WTC11 (cell line): ENCODE measurements around the gene RTKN. TPM values are rescaled to one million over a fixed set of nuclear protein-coding genes. Genes with fewer than 3 reads are reported as not detected.
A peak's percentile ranks its signal among the peaks of the same experiment; 100 is the strongest.

ENCODE experiments used
- ATAC-seq: fragments of 200-7000 bp; cut with Tn5 transposase; 2 replicates; pipeline ENCODE4 v1.10.0; 2021; ENCODE audit warnings: mild to moderate bottlenecking, moderate library complexity
- CTCF ChIA-PET: fragments of 300-600 bp; sonication (Branson Sonifier 250); formaldehyde crosslinking; loops from one replicate; lab custom pipeline; 2021; ENCODE audit warnings: antibody characterized with exemption; lab: Charles Lee
- POLR2A ChIA-PET: fragments of 350-600 bp; sonication (Branson Sonifier 250); formaldehyde crosslinking; loops from one replicate; lab custom pipeline; 2021; ENCODE audit warnings: antibody characterized with exemption; lab: Charles Lee
- DNase-seq: peaks from one replicate; pipeline ENCODE4 v3.0.0; 2021; ENCODE audit warnings: low spot score
- H3K27ac Mint-ChIP-seq: 2 replicates; pipeline ENCODE4 v1.8.0; 2021; ENCODE audit warnings: mixed read lengths
- H3K27me3 Mint-ChIP-seq: 2 replicates; pipeline ENCODE4 v1.8.0; 2021; ENCODE audit warnings: low read depth, mild to moderate bottlenecking, moderate library complexity, mixed read lengths
- H3K36me3 Mint-ChIP-seq: 2 replicates; pipeline ENCODE4 v1.8.0; 2021; ENCODE audit warnings: mixed read lengths
- H3K4me1 Mint-ChIP-seq: 2 replicates; pipeline ENCODE4 v1.8.0; 2022; ENCODE audit warnings: mixed read lengths
- H3K4me3 Mint-ChIP-seq: 2 replicates; pipeline ENCODE4 v1.8.0; 2021; ENCODE audit warnings: mild to moderate bottlenecking, moderate library complexity, mixed read lengths
- H3K9me3 Mint-ChIP-seq: 2 replicates; pipeline ENCODE4 v1.8.0; 2021; ENCODE audit warnings: mixed read lengths
- ATF1 ChIP-seq: sonication (generic); formaldehyde crosslinking; IDR thresholded peaks from 2 replicates; pipeline ENCODE4 v1.8.1; 2023; ENCODE audit warnings: mild to moderate bottlenecking, moderate library complexity, missing genetic modification reagents
- CREM ChIP-seq: sonication (generic); formaldehyde crosslinking; IDR thresholded peaks from 2 replicates; pipeline ENCODE4 v1.8.1; 2022; ENCODE audit warnings: mild to moderate bottlenecking, missing genetic modification reagents, moderate library complexity
- ELF4 ChIP-seq: sonication (generic); formaldehyde crosslinking; IDR thresholded peaks from 2 replicates; pipeline ENCODE4 v1.8.1; 2022; ENCODE audit warnings: low read depth, mild to moderate bottlenecking, moderate library complexity, missing genetic modification reagents
- EMX1 ChIP-seq: fragments of 250-450 bp; sonication (Bioruptor Pico); IDR thresholded peaks from 2 replicates; pipeline ENCODE4 v1.8.0; 2021; ENCODE audit warnings: mild to moderate bottlenecking
- ESRRA ChIP-seq: sonication (generic); formaldehyde crosslinking; IDR thresholded peaks from 2 replicates; pipeline ENCODE4 v1.8.1; 2022; ENCODE audit warnings: mild to moderate bottlenecking, missing genetic modification reagents, borderline replicate concordance
- GABPB1 ChIP-seq: sonication (generic); formaldehyde crosslinking; IDR thresholded peaks from 2 replicates; pipeline ENCODE4 v1.8.1; 2023; ENCODE audit warnings: mild to moderate bottlenecking, missing genetic modification reagents
- MYBL2 ChIP-seq: sonication (generic); formaldehyde crosslinking; IDR thresholded peaks from 2 replicates; pipeline ENCODE4 v1.8.1; 2023; ENCODE audit warnings: mild to moderate bottlenecking, moderate library complexity, missing genetic modification reagents
- NFATC4 ChIP-seq: fragments of 250-450 bp; sonication (Bioruptor Pico); IDR thresholded peaks from 2 replicates; pipeline ENCODE4 v1.9.0; 2021; ENCODE audit warnings: mild to moderate bottlenecking
- PRRX2 ChIP-seq: fragments of 250-450 bp; sonication (Bioruptor Pico); IDR thresholded peaks from 2 replicates; pipeline ENCODE4 v1.8.0; 2021; ENCODE audit warnings: mild to moderate bottlenecking
- RORB ChIP-seq: fragments of 250-450 bp; sonication (Bioruptor Pico); IDR thresholded peaks from 2 replicates; pipeline ENCODE4 v1.9.0; 2021; ENCODE audit warnings: mild to moderate bottlenecking
- SP1 ChIP-seq: sonication (generic); formaldehyde crosslinking; conservative IDR thresholded peaks from 2 replicates; pipeline ENCODE4 v1.8.1; 2022; ENCODE audit warnings: missing genetic modification reagents
- TCF7 ChIP-seq: sonication (generic); formaldehyde crosslinking; IDR thresholded peaks from 2 replicates; pipeline ENCODE4 v1.8.0; 2022; ENCODE audit warnings: mild to moderate bottlenecking, low read depth, missing genetic modification reagents, moderate library complexity
- ZNF138 ChIP-seq: sonication (generic); formaldehyde crosslinking; conservative IDR thresholded peaks from 2 replicates; pipeline ENCODE4 v1.8.1; 2022; ENCODE audit warnings: mild to moderate bottlenecking, moderate library complexity, missing genetic modification reagents
- ZNF219 ChIP-seq: sonication (generic); formaldehyde crosslinking; IDR thresholded peaks from 2 replicates; pipeline ENCODE4 v1.8.0; 2023; ENCODE audit warnings: missing genetic modification reagents, mild to moderate bottlenecking, borderline replicate concordance
- ZNF232 ChIP-seq: sonication (generic); formaldehyde crosslinking; IDR thresholded peaks from 2 replicates; pipeline ENCODE4 v1.8.0; 2022; ENCODE audit warnings: mild to moderate bottlenecking, missing genetic modification reagents
- ZNF423 ChIP-seq: fragments of 250-450 bp; sonication (Bioruptor Pico); IDR thresholded peaks from 2 replicates; pipeline ENCODE4 v2.1.2; 2022; ENCODE audit warnings: mild to moderate bottlenecking, moderate library complexity
- total RNA-seq: library from RNA; stranded (reverse); gene quantifications from 3 replicates; pipeline ENCODE4 v1.2.3, GENCODE V29; 2021
- TF ChIP-seq, protein P1 (sequence below): sonication (generic); formaldehyde crosslinking; IDR thresholded peaks from 2 replicates; pipeline ENCODE4 v1.8.1; 2023; ENCODE audit warnings: mild to moderate bottlenecking, missing genetic modification reagents, borderline replicate concordance
- TF ChIP-seq, protein P2 (sequence below): sonication (generic); formaldehyde crosslinking; IDR thresholded peaks from 2 replicates; pipeline ENCODE4 v1.8.0; 2022; ENCODE audit warnings: mild to moderate bottlenecking, missing genetic modification reagents
- TF ChIP-seq, protein P3 (sequence below): fragments of 250-450 bp; sonication (Bioruptor Pico); IDR thresholded peaks from 2 replicates; pipeline ENCODE4 v1.8.0; 2021; ENCODE audit warnings: mild to moderate bottlenecking

RTKN gene
- total RNA-seq, 1 experiment from 2014 or later, result 80.1 TPM

GRCh38 chr2:74474481-74474880, 32.7 kb upstream of the RTKN start:
- ChIA-PET POLR2A (no interaction called here), CTCF (interaction anchor here (0.7 to 2.6 kb wide), 7 partner anchors 8 to 158 kb away, joined by 3 to 23 read pairs (median 5); partner anchors contain the start of genes AUP1, CCDC142, HTRA2 and MOGS)
- no peak for ATAC-seq
- no peaks in the 10 kb centered on the region for H3K27me3 Mint-ChIP-seq
- no peak overlapping the region for H3K27ac Mint-ChIP-seq
- H3K9me3 Mint-ChIP-seq, result no peaks in the 10 kb centered on the region
- H3K4me1 Mint-ChIP-seq, result peaks cover 11% of the 10 kb centered on the region
- no peak overlapping the region for H3K4me3 Mint-ChIP-seq
- H3K36me3 Mint-ChIP-seq, result peaks cover 18% of the 10 kb centered on the region
- TF ChIP-seq TCF7, result no peak
- DNase-seq, result no peak

DNA sequence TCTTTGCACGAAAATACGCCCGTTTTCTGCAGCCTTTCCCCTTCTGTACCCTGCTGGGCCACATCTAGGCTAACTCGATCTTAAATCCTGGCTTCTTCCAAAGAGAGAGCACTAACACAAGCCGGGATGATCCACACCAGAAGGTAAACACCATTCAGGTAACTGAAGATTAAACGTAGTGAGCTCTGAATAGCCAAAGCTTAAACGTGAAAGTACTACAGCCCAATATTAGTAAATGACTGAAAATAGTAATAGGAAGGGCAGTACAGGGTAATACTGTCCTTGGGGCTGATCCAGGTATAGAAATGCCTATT, 31.2 kb upstream of the RTKN start:
- Mint-ChIP-seq H3K9me3 (no peaks in the 10 kb centered on the region), H3K27ac (peak overlapping the region; percentile 99), H3K4me1 (peaks cover 11% of the 10 kb centered on the region), H3K36me3 (peaks cover 14% of the 10 kb centered on the region), H3K4me3 (peak overlapping the region; percentile 96), H3K27me3 (no peaks in the 10 kb centered on the region)
- DNase-seq, result no peak
- ChIA-PET CTCF (interaction anchor here (0.7 to 2.7 kb wide), 7 partner anchors 10 to 138 kb away, joined by 3 to 23 read pairs (median 4); partner anchors contain the start of genes CCDC142, TTC31 and WBP1), POLR2A (interaction anchor here (0.9 to 1.5 kb wide), 6 partner anchors 9 to 223 kb away, joined by 3 to 9 read pairs (median 4); partner anchors contain the start of genes AUP1, CCDC142, HTRA2 and WBP1)
- TF ChIP-seq ELF4 (CRISPR knock-in tag), result no peak
- no peak for TF ChIP-seq MYBL2 (CRISPR knock-in tag)
- no peak for TF ChIP-seq SP1 (CRISPR knock-in tag)
- no peak for TF ChIP-seq ATF1 (CRISPR knock-in tag)
- TF ChIP-seq, protein P1, sequence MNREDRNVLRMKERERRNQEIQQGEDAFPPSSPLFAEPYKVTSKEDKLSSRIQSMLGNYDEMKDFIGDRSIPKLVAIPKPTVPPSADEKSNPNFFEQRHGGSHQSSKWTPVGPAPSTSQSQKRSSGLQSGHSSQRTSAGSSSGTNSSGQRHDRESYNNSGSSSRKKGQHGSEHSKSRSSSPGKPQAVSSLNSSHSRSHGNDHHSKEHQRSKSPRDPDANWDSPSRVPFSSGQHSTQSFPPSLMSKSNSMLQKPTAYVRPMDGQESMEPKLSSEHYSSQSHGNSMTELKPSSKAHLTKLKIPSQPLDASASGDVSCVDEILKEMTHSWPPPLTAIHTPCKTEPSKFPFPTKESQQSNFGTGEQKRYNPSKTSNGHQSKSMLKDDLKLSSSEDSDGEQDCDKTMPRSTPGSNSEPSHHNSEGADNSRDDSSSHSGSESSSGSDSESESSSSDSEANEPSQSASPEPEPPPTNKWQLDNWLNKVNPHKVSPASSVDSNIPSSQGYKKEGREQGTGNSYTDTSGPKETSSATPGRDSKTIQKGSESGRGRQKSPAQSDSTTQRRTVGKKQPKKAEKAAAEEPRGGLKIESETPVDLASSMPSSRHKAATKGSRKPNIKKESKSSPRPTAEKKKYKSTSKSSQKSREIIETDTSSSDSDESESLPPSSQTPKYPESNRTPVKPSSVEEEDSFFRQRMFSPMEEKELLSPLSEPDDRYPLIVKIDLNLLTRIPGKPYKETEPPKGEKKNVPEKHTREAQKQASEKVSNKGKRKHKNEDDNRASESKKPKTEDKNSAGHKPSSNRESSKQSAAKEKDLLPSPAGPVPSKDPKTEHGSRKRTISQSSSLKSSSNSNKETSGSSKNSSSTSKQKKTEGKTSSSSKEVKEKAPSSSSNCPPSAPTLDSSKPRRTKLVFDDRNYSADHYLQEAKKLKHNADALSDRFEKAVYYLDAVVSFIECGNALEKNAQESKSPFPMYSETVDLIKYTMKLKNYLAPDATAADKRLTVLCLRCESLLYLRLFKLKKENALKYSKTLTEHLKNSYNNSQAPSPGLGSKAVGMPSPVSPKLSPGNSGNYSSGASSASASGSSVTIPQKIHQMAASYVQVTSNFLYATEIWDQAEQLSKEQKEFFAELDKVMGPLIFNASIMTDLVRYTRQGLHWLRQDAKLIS (CRISPR knock-in tag), result no peak
- TF ChIP-seq, protein P2, sequence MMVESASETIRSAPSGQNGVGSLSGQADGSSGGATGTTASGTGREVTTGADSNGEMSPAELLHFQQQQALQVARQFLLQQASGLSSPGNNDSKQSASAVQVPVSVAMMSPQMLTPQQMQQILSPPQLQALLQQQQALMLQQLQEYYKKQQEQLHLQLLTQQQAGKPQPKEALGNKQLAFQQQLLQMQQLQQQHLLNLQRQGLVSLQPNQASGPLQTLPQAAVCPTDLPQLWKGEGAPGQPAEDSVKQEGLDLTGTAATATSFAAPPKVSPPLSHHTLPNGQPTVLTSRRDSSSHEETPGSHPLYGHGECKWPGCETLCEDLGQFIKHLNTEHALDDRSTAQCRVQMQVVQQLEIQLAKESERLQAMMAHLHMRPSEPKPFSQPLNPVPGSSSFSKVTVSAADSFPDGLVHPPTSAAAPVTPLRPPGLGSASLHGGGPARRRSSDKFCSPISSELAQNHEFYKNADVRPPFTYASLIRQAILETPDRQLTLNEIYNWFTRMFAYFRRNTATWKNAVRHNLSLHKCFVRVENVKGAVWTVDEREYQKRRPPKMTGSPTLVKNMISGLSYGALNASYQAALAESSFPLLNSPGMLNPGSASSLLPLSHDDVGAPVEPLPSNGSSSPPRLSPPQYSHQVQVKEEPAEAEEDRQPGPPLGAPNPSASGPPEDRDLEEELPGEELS (CRISPR knock-in tag), result no peak
- ATAC-seq, result no peak

DNA sequence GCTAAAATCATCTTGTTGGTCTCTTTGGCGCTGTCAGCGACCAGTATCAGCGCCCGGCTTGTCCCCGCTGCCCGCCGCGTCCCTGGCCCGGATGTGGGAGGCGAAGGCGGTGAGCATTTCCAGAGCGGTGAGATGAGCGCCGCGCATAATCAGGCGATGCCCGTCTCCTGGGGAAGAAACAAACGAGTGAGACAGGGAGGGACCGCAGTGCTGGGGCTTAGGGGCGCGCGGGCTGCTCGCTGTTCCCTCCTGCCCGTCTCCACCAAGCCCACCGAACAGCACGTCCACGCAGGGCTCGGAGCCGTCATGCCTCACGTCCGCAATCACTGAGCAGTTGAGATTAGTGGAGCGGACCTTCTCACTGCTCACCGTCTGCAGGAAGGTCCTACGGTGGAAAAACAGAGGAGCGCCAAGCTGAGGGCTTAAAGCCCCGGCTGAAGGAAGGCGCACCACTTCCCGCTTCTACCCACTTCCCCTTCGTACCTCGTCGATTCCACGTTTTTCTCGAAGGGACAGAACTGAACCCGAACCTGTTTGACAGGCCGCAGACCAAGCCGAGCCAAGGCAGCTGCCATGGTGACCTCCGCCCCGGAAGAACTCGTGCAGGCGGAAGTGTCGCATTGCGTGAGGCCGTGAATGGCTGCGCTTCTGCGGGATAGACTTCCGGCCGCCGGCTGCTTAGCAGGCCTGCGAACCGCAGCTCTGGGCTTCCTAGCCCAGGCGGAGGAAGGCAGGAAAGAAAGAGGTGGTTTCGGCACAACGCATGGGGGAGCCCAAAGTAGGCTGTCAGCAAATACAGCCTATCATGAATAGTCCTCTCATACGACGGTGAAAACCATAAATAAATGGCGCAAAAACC, 30.6 kb upstream of the RTKN start, which contains the start of gene MRPL53:
Gene MRPL53 (minus strand): TSS at position 595 of the 859 bp plus-strand sequence. CDS start 20 bp downstream, at position 575.
- Mint-ChIP-seq H3K27ac (peak within 1 kb of the TSS; percentile 99), H3K4me3 (peak within 1 kb of the TSS; percentile 96), H3K27me3 (no peaks in the 10 kb centered on the region), H3K36me3 (peaks cover 14% of the 10 kb centered on the region), H3K4me1 (peaks cover 11% of the 10 kb centered on the region), H3K9me3 (no peaks in the 10 kb centered on the region)
- CTCF ChIA-PET, result interaction anchor here (1.0 to 2.7 kb wide), 6 partner anchors 10 to 137 kb away, joined by 3 to 23 read pairs (median 4); partner anchors contain the start of genes CCDC142, TTC31 and WBP1
- peak; percentile 88 for ATAC-seq
- POLR2A ChIA-PET, result interaction anchor here (0.6 to 1.5 kb wide), 7 partner anchors 8 to 222 kb away, joined by 3 to 9 read pairs (median 4); partner anchors contain the start of genes AUP1, CCDC142, HTRA2 and WBP1
- DNase-seq, result peak; percentile 94
- TF ChIP-seq SP1 (CRISPR knock-in tag) (peak; percentile 71; the same call in 1 of the 2 replicates), NFATC4 (CRISPR knock-in tag) (peak; percentile 63; the same call in 1 of the 2 replicates), CREM (peak; percentile 67; the same call in 1 of the 2 replicates), ZNF423 (CRISPR knock-in tag) (no peak), RORB (no peak), EMX1 (CRISPR knock-in tag) (no peak), ATF1 (CRISPR knock-in tag) (peak; percentile 91), GABPB1 (CRISPR knock-in tag) (peak; percentile 96), ZNF219 (CRISPR knock-in tag) (no peak), ZNF138 (peak; percentile 79; the same call in 1 of the 2 replicates), ZNF232 (CRISPR knock-in tag) (peak; percentile 42; the same call in 1 of the 2 replicates), PRRX2 (no peak), ESRRA (CRISPR knock-in tag) (peak; percentile 72; the same call in 1 of the 2 replicates), ELF4 (CRISPR knock-in tag) (no peak)
- TF ChIP-seq, protein P3, sequence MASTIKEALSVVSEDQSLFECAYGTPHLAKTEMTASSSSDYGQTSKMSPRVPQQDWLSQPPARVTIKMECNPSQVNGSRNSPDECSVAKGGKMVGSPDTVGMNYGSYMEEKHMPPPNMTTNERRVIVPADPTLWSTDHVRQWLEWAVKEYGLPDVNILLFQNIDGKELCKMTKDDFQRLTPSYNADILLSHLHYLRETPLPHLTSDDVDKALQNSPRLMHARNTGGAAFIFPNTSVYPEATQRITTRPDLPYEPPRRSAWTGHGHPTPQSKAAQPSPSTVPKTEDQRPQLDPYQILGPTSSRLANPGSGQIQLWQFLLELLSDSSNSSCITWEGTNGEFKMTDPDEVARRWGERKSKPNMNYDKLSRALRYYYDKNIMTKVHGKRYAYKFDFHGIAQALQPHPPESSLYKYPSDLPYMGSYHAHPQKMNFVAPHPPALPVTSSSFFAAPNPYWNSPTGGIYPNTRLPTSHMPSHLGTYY, result 0 out of 2 replicates have a peak, but pooled peaks have one; percentile 15
- TF ChIP-seq, protein P2 (CRISPR knock-in tag), result no peak
